Testis (tissue), 2 donors: ENCODE data around the gene TCF21.

Experiments
- CTCF ChIP-seq, 3 experiments: fragments of 450-650 bp in 2 of 3; fragments of 200-600 bp in 1 of 3; sonication (generic) in 1 of 3; IDR thresholded peaks; one replicate each; pipeline ENCODE4 v1.5.1; 2016 to 2019; ENCODE audit warnings: antibody characterized with exemption in 3 of 3, mild to moderate bottlenecking in 2 of 3, moderate library complexity in 1 of 3
- POLR2A ChIP-seq: fragments of 450-650 bp; IDR thresholded peaks from one replicate; pipeline ENCODE4 v1.6.1; 2017; ENCODE audit warnings: antibody characterized with exemption, mild to moderate bottlenecking, moderate library complexity

- TF ChIP-seq CTCF (IDR thresholded peaks at IDR 0.05) (no peak), POLR2A (no peak)
These were observed at the start of gene TCF21 for GRCh38 chr6:133888929-133889556.
